B cell (primary cell): ENCODE results near the gene NDST1. TPM values are rescaled to one million over a fixed set of nuclear protein-coding genes. Genes with fewer than 3 reads are reported as not detected.

Experiments
- ATAC-seq: fragments of 200-7000 bp; cut with Tn5 transposase; one replicate; pipeline ENCODE4 v1.10.0; 2021; ENCODE audit warnings: low read depth, mild to moderate bottlenecking, moderate number of reproducible peaks, moderate library complexity
- CTCF ChIA-PET: fragments of 350-600 bp; sonication (Branson Sonifier 250); formaldehyde crosslinking; loops from one replicate; lab custom pipeline; 2021; ENCODE audit warnings: antibody characterized with exemption, inconsistent platforms; lab: Charles Lee
- POLR2A ChIA-PET: fragments of 350-600 bp; sonication (Branson Sonifier 250); formaldehyde crosslinking; loops from one replicate; lab custom pipeline; 2021; ENCODE audit warnings: antibody characterized with exemption; lab: Charles Lee
- DNase-seq: peaks from one replicate; pipeline ENCODE4 v3.0.0; 2013
- H2AFZ ChIP-seq: 2 replicates; pipeline ENCODE4 v1.6.1; 2012; ENCODE audit warnings: mild to moderate bottlenecking, low read depth, low read length; ENCODE audit not compliant: insufficient read depth, poor library complexity, severe bottlenecking
- H3K27ac ChIP-seq, 2 donors: 1 replicate in 1 of 2; 2 replicates in 1 of 2; pipeline ENCODE4 v1.5.1; 2012 to 2013; ENCODE audit warnings: low read length in 2 of 2, mild to moderate bottlenecking in 2 of 2, moderate library complexity in 1 of 2
- H3K27me3 ChIP-seq, 4 experiments: fragments of 200-600 bp in 1 of 4; sonication (generic) in 1 of 4; replicated peaks in 1 of 4; 1 replicate in 2 of 4; 2 replicates in 2 of 4; pipeline versions ENCODE4 v1.6.1 to v1.7.0; 2013 to 2016; ENCODE audit warnings: low read length in 3 of 4, mild to moderate bottlenecking in 2 of 4, mixed read lengths in 1 of 4, moderate library complexity in 1 of 4; ENCODE audit not compliant: insufficient read depth in 4 of 4, control insufficient read depth in 3 of 4; ENCODE audit errors: control extremely low read depth in 1 of 4
- H3K36me3 ChIP-seq, 2 experiments: replicated peaks in 1 of 2; 1 replicate in 1 of 2; 2 replicates in 1 of 2; pipeline versions ENCODE4 v1.6.1 to v1.7.1; 2013; ENCODE audit warnings: low read length in 1 of 2; ENCODE audit not compliant: insufficient read depth in 2 of 2, control insufficient read depth in 1 of 2; ENCODE audit errors: control extremely low read depth in 1 of 2, extremely low read depth in 1 of 2
- H3K4me1 ChIP-seq, 2 donors: fragments of 200-600 bp in 1 of 2; sonication (generic) in 1 of 2; 1 replicate in 1 of 2; 2 replicates in 1 of 2; pipeline versions ENCODE4 v1.5.1 to v1.6.1; 2013 to 2017; ENCODE audit warnings: low read length in 2 of 2; ENCODE audit not compliant: control insufficient read depth in 2 of 2, insufficient read depth in 2 of 2
- H3K4me2 ChIP-seq: replicated peaks from 2 replicates; pipeline ENCODE3; 2012; ENCODE audit warnings: mild to moderate bottlenecking, low read depth, low read length; ENCODE audit not compliant: poor library complexity, severe bottlenecking
- H3K4me3 ChIP-seq, 5 experiments: fragments of 200-600 bp in 1 of 5; sonication (generic) in 1 of 5; 1 replicate in 3 of 5; 2 replicates in 2 of 5; pipeline versions ENCODE4 v1.5.1 to v1.7.0; 2011 to 2016; ENCODE audit warnings: low read length in 4 of 5, mild to moderate bottlenecking in 4 of 5, low read depth in 2 of 5, control low read depth in 1 of 5, moderate library complexity in 1 of 5; ENCODE audit not compliant: insufficient read depth in 1 of 5; ENCODE audit errors: control extremely low read depth in 1 of 5, extremely low read depth in 1 of 5
- H3K79me2 ChIP-seq: fragments of 200-600 bp; sonication (generic); one replicate; pipeline ENCODE4 v1.6.0; 2016; ENCODE audit warnings: low read length; ENCODE audit not compliant: control insufficient read depth, insufficient read depth
- H3K9ac ChIP-seq: fragments of 200-600 bp; sonication (generic); 2 replicates; pipeline ENCODE4 v1.6.1; 2017; ENCODE audit warnings: mild to moderate bottlenecking, low read length, moderate library complexity
- H3K9me3 ChIP-seq, 3 donors: one replicate each; pipeline versions ENCODE4 v1.6.1 to v1.7.1; 2013; ENCODE audit warnings: low read length in 2 of 3; ENCODE audit not compliant: control insufficient read depth in 2 of 3, insufficient read depth in 1 of 3; ENCODE audit errors: control extremely low read depth in 1 of 3
- H4K20me1 ChIP-seq: 2 replicates; pipeline ENCODE4 v1.6.0; 2012; ENCODE audit warnings: mild to moderate bottlenecking, low read length; ENCODE audit not compliant: insufficient read depth, control insufficient read depth, poor library complexity, severe bottlenecking
- H3K27ac Mint-ChIP-seq: one replicate; pipeline ENCODE4 v1.8.0; 2021; ENCODE audit warnings: mixed read lengths
- H3K27me3 Mint-ChIP-seq: one replicate; pipeline ENCODE4 v1.8.0; 2021; ENCODE audit warnings: mixed read lengths
- H3K4me1 Mint-ChIP-seq: one replicate; pipeline ENCODE4 v1.8.0; 2021; ENCODE audit warnings: mixed read lengths
- H3K4me3 Mint-ChIP-seq: one replicate; pipeline ENCODE4 v1.8.0; 2021; ENCODE audit warnings: mixed read lengths
- H3K9me3 Mint-ChIP-seq: one replicate; pipeline ENCODE4 v1.8.0; 2022; ENCODE audit warnings: mixed read lengths; ENCODE audit not compliant: insufficient read depth
- EZH2 ChIP-seq: IDR thresholded peaks from 2 replicates; pipeline ENCODE4 v1.6.1; 2012; ENCODE audit warnings: borderline replicate concordance, low read depth, mild to moderate bottlenecking, moderate library complexity, low read length; ENCODE audit not compliant: insufficient read depth, poor library complexity, severe bottlenecking
- WGBS: methylation state at CpG from one replicate; pipeline ENCODE4 v1.1.5; 2013; ENCODE audit warnings: missing lambda C conversion rate; ENCODE audit not compliant: insufficient coverage; 5-methylcytosine and 5-hydroxymethylcytosine counted together
- intact Hi-C: fragments of 100-400 bp; cut with micrococcal nuclease; formaldehyde crosslinking; loops from one replicate; pipeline ENCODE4 v1.10.0; 2022
- polyA plus RNA-seq: library from polyadenylated mRNA; depleted of rRNA; stranded (reverse); fragments of >200 nt; gene quantifications from 2 replicates; pipeline ENCODE4 v1.2.3, GENCODE V29; 2012
- total RNA-seq, 2 donors: library from RNA; stranded (reverse); fragments of 120-200 nt in 1 of 2; gene quantifications; 1 replicate in 1 of 2; 2 replicates in 1 of 2; pipeline versions ENCODE4 v1.2.3 to v1.2.4, GENCODE V29; 2013 to 2022
- TF ChIP-seq, protein P1 (sequence below): fragments of 200-600 bp; IDR thresholded peaks from one replicate; pipeline ENCODE4 v1.8.0; 2022; ENCODE audit warnings: antibody characterized with exemption, mild to moderate bottlenecking

NDST1 gene
- total and polyA plus RNA-seq, 2 donors (not counting 1 experiment from before 2014, with no cell fraction given): 4.3 to 7.0 TPM

DNA sequence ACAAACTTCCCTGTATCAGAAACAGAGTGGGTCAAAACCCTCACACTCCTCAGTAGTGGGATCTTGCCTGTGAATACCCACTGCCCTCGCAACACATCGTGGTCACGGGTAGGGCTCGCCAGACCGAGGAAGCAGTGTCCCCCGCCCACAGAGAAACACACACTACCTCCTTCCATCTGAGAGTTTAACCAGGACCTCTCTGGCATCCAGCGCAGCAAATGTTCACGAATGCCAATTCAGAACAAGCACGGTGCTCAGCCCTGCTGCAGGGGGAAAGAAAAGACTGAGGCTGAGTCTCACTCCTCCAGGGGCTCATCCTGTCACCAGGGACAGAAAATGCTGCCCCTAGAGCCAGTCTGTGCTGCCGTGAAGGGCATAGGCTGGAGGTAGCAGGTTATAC is 90.1 kb downstream of the NDST1 start:
- Mint-ChIP-seq H3K27ac (no peak overlapping the region), H3K4me1 (peaks cover 3% of the 10 kb centered on the region), H3K27me3 (no peaks in the 10 kb centered on the region), H3K4me3 (no peak overlapping the region), H3K9me3 (no peaks in the 10 kb centered on the region)
- no peak overlapping the region for H3K4me3 ChIP-seq
- no peak overlapping the region for H2AFZ ChIP-seq
- no peaks in the 10 kb centered on the region for H3K9me3 ChIP-seq
- H3K27ac ChIP-seq: no peak overlapping the region
- CTCF ChIA-PET: no interaction called here
- no peak for ATAC-seq
- TF ChIP-seq, protein P1, sequence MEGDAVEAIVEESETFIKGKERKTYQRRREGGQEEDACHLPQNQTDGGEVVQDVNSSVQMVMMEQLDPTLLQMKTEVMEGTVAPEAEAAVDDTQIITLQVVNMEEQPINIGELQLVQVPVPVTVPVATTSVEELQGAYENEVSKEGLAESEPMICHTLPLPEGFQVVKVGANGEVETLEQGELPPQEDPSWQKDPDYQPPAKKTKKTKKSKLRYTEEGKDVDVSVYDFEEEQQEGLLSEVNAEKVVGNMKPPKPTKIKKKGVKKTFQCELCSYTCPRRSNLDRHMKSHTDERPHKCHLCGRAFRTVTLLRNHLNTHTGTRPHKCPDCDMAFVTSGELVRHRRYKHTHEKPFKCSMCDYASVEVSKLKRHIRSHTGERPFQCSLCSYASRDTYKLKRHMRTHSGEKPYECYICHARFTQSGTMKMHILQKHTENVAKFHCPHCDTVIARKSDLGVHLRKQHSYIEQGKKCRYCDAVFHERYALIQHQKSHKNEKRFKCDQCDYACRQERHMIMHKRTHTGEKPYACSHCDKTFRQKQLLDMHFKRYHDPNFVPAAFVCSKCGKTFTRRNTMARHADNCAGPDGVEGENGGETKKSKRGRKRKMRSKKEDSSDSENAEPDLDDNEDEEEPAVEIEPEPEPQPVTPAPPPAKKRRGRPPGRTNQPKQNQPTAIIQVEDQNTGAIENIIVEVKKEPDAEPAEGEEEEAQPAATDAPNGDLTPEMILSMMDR: no peak
- no peak for TF ChIP-seq EZH2
- no peaks in the 10 kb centered on the region for H3K36me3 ChIP-seq
- POLR2A ChIA-PET: no interaction called here
- no peaks in the 10 kb centered on the region for H3K27me3 ChIP-seq
- no peak overlapping the region for H3K9ac ChIP-seq
- 61% methylated on average over 10 of the region's 10 CpGs for WGBS
- no peaks in the 10 kb centered on the region for H3K4me1 ChIP-seq
- intact Hi-C loops: no loop called here
- no peak for DNase-seq
- H4K20me1 ChIP-seq: no peaks in the 10 kb centered on the region
- no peaks in the 10 kb centered on the region for H3K79me2 ChIP-seq
- H3K4me2 ChIP-seq: no peak overlapping the region

DNA sequence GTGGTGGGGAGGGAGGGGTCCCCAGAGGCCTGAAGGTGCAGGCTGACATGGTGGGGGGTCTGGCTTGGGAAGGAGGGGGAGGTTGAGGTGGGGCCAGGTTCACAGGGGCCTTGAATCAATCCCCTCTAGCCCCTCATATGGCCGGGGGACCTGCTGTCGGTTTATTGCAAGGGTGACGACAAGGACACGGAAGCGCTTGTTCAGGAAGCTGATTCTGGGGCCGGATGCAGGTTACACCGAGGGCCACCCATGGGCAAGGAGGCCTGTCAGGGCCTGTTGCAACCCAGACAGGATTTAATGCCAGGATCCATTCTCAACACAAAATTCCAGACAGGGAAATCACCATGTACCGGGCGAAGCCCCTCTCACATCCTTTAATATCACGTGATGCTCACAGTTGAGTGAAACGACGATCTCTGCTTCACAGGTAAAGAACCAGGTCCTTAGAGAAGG is 90.9 kb downstream of the NDST1 start:
- no peak overlapping the region for H3K27ac Mint-ChIP-seq
- no peak overlapping the region for H3K4me3 Mint-ChIP-seq
- DNase-seq (no peak), ATAC-seq (no peak)
- Histone ChIP-seq H3K9ac (no peak overlapping the region), H3K4me1 (no peaks in the 10 kb centered on the region), H3K79me2 (no peaks in the 10 kb centered on the region), H4K20me1 (no peaks in the 10 kb centered on the region), H2AFZ (no peak overlapping the region), H3K27me3 (no peaks in the 10 kb centered on the region), H3K9me3 (no peaks in the 10 kb centered on the region), H3K4me2 (no peak overlapping the region), H3K27ac (no peak overlapping the region), H3K36me3 (no peaks in the 10 kb centered on the region), H3K4me3 (no peak overlapping the region)
- ChIA-PET CTCF (no interaction called here), POLR2A (no interaction called here)
- H3K9me3 Mint-ChIP-seq: no peaks in the 10 kb centered on the region
- intact Hi-C loops: no loop called here
- 94% methylated on average over 12 of the region's 12 CpGs for WGBS
- no peak for TF ChIP-seq EZH2
- TF ChIP-seq, protein P1: no peak
- H3K27me3 Mint-ChIP-seq: no peaks in the 10 kb centered on the region
- peaks cover 3% of the 10 kb centered on the region for H3K4me1 Mint-ChIP-seq
